Fibroblast of lung (primary cell): Measurements from ENCODE around the gene PTPN21.

Source experiments
- EZH2 ChIP-seq: IDR thresholded peaks from 2 replicates; pipeline ENCODE4 v1.5.1; 2012; ENCODE audit warnings: low read length, control low read depth, mild to moderate bottlenecking; ENCODE audit errors: missing control alignments
- TF ChIP-seq, protein P1 (sequence below), 2 donors: IDR thresholded peaks in 1 of 2; conservative IDR thresholded peaks in 1 of 2; 1 replicate in 1 of 2; 2 replicates in 1 of 2; pipeline ENCODE4 v1.5.1; 2011 to 2012; ENCODE audit warnings: low read length in 2 of 2, control low read depth in 1 of 2, inconsistent platforms in 1 of 2, low read depth in 1 of 2, mild to moderate bottlenecking in 1 of 2

GRCh38 chr14:88572117-88572516, 17.3 kb upstream of the PTPN21 start:
- TF ChIP-seq, protein P1, sequence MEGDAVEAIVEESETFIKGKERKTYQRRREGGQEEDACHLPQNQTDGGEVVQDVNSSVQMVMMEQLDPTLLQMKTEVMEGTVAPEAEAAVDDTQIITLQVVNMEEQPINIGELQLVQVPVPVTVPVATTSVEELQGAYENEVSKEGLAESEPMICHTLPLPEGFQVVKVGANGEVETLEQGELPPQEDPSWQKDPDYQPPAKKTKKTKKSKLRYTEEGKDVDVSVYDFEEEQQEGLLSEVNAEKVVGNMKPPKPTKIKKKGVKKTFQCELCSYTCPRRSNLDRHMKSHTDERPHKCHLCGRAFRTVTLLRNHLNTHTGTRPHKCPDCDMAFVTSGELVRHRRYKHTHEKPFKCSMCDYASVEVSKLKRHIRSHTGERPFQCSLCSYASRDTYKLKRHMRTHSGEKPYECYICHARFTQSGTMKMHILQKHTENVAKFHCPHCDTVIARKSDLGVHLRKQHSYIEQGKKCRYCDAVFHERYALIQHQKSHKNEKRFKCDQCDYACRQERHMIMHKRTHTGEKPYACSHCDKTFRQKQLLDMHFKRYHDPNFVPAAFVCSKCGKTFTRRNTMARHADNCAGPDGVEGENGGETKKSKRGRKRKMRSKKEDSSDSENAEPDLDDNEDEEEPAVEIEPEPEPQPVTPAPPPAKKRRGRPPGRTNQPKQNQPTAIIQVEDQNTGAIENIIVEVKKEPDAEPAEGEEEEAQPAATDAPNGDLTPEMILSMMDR (conservative IDR thresholded peaks at IDR 0.05 in 1 of 2, IDR thresholded peaks at IDR 0.05 in 1 of 2; ENCODE audit: low read depth in 1 of 2, low read length in 2 of 2), result no peak
- TF ChIP-seq EZH2, result no peak
